22Rv1 (cell line): Measurements from ENCODE around the gene INCENP.

Experiments used
- H3K27ac ChIP-seq: fragments of 450-650 bp; 2 replicates; pipeline ENCODE4 v1.5.1; 2017
- CTCF ChIP-seq: fragments of 450-650 bp; IDR thresholded peaks from 2 replicates; pipeline ENCODE4 v1.5.1; 2017; ENCODE audit warnings: mild to moderate bottlenecking
- ZFX ChIP-seq: fragments of 450-650 bp; IDR thresholded peaks from 2 replicates; pipeline ENCODE4 v1.6.1; 2017; ENCODE audit warnings: antibody characterized with exemption, borderline replicate concordance

INCENP gene

GRCh38 chr11:62171261-62171723 is 47.5 kb downstream of the INCENP start:
- peak; percentile 88 for TF ChIP-seq CTCF
- TF ChIP-seq ZFX = no peak
- H3K27ac ChIP-seq = no peak overlapping the region

GRCh38 chr11:62172294-62172693 is 48.5 kb downstream of the INCENP start:
- H3K27ac ChIP-seq = no peak overlapping the region
- no peak for TF ChIP-seq ZFX
- no peak for TF ChIP-seq CTCF

- TF ChIP-seq ZFX = no peak
- TF ChIP-seq CTCF = no peak
Measured at GRCh38 chr11:62176766-62177165, 53.0 kb downstream of the INCENP start.

GRCh38 chr11:62179995-62180394 is 56.2 kb downstream of the INCENP start:
- no peak overlapping the region for H3K27ac ChIP-seq
- TF ChIP-seq CTCF (no peak), ZFX (no peak)

More at GRCh38 chr11:62176766-62177165, 53.0 kb downstream of the INCENP start:
- no peak overlapping the region for H3K27ac ChIP-seq

- no peak overlapping the region for H3K27ac ChIP-seq
- TF ChIP-seq ZFX = no peak
Measured at GRCh38 chr11:62181097-62181496, 57.3 kb downstream of the INCENP start.

- H3K27ac ChIP-seq = no peak overlapping the region
- TF ChIP-seq CTCF = no peak
- TF ChIP-seq ZFX = no peak
Measured at GRCh38 chr11:62182147-62182891, 58.5 kb downstream of the INCENP start.

- TF ChIP-seq ZFX (no peak), CTCF (no peak)
- no peak overlapping the region for H3K27ac ChIP-seq
Measured at GRCh38 chr11:62186195-62186594, 62.4 kb downstream of the INCENP start.
